ENCODE measurements around the gene COG2. TPM values are rescaled to one million over a fixed set of nuclear protein-coding genes. Genes with fewer than 3 reads are reported as not detected.

The COG2 gene
- total and polyA plus RNA-seq, 2 of the 13 experiments (the other 11 are each of a cell fraction or from before 2014, with no cell fraction given), result 16.8 to 36.3 TPM

DNA sequence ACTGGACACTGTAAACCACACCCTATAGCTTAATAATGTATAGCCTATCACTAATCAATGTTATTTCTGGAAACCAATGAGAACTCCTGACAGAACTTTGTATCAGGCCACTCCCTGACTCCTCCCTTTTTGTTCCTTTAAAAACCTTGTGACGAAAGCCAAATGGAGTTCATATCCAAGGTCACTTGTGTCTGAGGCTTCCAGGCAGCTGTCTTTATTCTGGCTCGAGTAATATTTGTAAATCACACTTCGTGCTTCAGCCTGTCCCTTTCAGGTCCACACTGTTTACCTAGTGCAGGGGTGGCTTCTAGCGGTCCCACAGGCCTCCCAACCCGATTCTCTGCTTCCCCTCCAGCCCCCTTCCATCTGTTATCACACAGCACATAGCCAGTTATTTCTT lies 88.7 kb downstream of the COG2 start (continued):
- TF ChIP-seq SOX6 (IDR thresholded peaks at IDR 0.05) (no peak), SOX6 (CRISPR knock-in tag; IDR thresholded peaks at IDR 0.05) (peak; percentile 63), ZNF672 (CRISPR knock-in tag; IDR thresholded peaks at IDR 0.05) (no peak), DNMT1 (CRISPR knock-in tag; IDR thresholded peaks at IDR 0.05) (no peak), AKAP8 (CRISPR knock-in tag; IDR thresholded peaks at IDR 0.05) (no peak), TBX2 (CRISPR knock-in tag; IDR thresholded peaks at IDR 0.05; ENCODE audit: borderline replicate concordance) (peak; percentile 47), ZEB1 (IDR thresholded peaks at IDR 0.05; ENCODE audit: insufficient replicate concordance, low read depth) (no peak), FOXA3 (CRISPR knock-in tag; IDR thresholded peaks at IDR 0.05) (peak; percentile 64), ZMYM2 (CRISPR knock-in tag; IDR thresholded peaks at IDR 0.05) (no peak), ZNF75D (CRISPR knock-in tag; IDR thresholded peaks at IDR 0.05; ENCODE audit: borderline replicate concordance) (no peak), PAF1 (CRISPR knock-in tag; IDR thresholded peaks at IDR 0.05) (no peak), EP300 (IDR thresholded peaks at IDR 0.05; ENCODE audit: low read depth in 2 of 2, low read length in 2 of 2) (peak in 1 of 2 experiments; percentile 62; a peak in 2 of 4 replicates), EP300 (CRISPR knock-in tag; IDR thresholded peaks at IDR 0.05; ENCODE audit: borderline replicate concordance) (no peak), KDM5A (IDR thresholded peaks at IDR 0.05; ENCODE audit: borderline replicate concordance, low read length) (no peak), CEBPG (CRISPR knock-in tag; IDR thresholded peaks at IDR 0.05) (0 out of 2 replicates have a peak, but pooled peaks have one; percentile 11), EHMT2 (IDR thresholded peaks at IDR 0.05; ENCODE audit: borderline replicate concordance, low read depth, low read length) (no peak), TSC22D2 (CRISPR knock-in tag; IDR thresholded peaks at IDR 0.05; ENCODE audit: borderline replicate concordance) (no peak), TP53 (CRISPR knock-in tag; conservative IDR thresholded peaks at IDR 0.05) (no peak), SUZ12 (IDR thresholded peaks at IDR 0.05; ENCODE audit: low read depth, low read length) (no peak), ZNF780A (CRISPR knock-in tag; IDR thresholded peaks at IDR 0.05) (no peak), ZNF101 (CRISPR knock-in tag; IDR thresholded peaks at IDR 0.05; ENCODE audit: borderline replicate concordance, low read depth) (no peak), FOXJ3 (CRISPR knock-in tag; IDR thresholded peaks at IDR 0.05; ENCODE audit: borderline replicate concordance) (0 out of 2 replicates have a peak, but pooled peaks have one; percentile 28)
- TF ChIP-seq, protein P1, sequence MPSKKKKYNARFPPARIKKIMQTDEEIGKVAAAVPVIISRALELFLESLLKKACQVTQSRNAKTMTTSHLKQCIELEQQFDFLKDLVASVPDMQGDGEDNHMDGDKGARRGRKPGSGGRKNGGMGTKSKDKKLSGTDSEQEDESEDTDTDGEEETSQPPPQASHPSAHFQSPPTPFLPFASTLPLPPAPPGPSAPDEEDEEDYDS (CRISPR knock-in tag; IDR thresholded peaks at IDR 0.05), result peak; percentile 80
- TF ChIP-seq, protein P2, sequence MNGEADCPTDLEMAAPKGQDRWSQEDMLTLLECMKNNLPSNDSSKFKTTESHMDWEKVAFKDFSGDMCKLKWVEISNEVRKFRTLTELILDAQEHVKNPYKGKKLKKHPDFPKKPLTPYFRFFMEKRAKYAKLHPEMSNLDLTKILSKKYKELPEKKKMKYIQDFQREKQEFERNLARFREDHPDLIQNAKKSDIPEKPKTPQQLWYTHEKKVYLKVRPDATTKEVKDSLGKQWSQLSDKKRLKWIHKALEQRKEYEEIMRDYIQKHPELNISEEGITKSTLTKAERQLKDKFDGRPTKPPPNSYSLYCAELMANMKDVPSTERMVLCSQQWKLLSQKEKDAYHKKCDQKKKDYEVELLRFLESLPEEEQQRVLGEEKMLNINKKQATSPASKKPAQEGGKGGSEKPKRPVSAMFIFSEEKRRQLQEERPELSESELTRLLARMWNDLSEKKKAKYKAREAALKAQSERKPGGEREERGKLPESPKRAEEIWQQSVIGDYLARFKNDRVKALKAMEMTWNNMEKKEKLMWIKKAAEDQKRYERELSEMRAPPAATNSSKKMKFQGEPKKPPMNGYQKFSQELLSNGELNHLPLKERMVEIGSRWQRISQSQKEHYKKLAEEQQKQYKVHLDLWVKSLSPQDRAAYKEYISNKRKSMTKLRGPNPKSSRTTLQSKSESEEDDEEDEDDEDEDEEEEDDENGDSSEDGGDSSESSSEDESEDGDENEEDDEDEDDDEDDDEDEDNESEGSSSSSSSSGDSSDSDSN (CRISPR knock-in tag; IDR thresholded peaks at IDR 0.05), result no peak
- TF ChIP-seq, protein P3, sequence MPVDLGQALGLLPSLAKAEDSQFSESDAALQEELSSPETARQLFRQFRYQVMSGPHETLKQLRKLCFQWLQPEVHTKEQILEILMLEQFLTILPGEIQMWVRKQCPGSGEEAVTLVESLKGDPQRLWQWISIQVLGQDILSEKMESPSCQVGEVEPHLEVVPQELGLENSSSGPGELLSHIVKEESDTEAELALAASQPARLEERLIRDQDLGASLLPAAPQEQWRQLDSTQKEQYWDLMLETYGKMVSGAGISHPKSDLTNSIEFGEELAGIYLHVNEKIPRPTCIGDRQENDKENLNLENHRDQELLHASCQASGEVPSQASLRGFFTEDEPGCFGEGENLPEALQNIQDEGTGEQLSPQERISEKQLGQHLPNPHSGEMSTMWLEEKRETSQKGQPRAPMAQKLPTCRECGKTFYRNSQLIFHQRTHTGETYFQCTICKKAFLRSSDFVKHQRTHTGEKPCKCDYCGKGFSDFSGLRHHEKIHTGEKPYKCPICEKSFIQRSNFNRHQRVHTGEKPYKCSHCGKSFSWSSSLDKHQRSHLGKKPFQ (CRISPR knock-in tag; IDR thresholded peaks at IDR 0.05; ENCODE audit: insufficient replicate concordance), result no peak
- TF ChIP-seq, protein P4, sequence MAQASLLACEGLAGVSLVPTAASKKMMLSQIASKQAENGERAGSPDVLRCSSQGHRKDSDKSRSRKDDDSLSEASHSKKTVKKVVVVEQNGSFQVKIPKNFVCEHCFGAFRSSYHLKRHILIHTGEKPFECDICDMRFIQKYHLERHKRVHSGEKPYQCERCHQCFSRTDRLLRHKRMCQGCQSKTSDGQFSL (CRISPR knock-in tag; IDR thresholded peaks at IDR 0.05), result no peak
- TF ChIP-seq, protein P5, sequence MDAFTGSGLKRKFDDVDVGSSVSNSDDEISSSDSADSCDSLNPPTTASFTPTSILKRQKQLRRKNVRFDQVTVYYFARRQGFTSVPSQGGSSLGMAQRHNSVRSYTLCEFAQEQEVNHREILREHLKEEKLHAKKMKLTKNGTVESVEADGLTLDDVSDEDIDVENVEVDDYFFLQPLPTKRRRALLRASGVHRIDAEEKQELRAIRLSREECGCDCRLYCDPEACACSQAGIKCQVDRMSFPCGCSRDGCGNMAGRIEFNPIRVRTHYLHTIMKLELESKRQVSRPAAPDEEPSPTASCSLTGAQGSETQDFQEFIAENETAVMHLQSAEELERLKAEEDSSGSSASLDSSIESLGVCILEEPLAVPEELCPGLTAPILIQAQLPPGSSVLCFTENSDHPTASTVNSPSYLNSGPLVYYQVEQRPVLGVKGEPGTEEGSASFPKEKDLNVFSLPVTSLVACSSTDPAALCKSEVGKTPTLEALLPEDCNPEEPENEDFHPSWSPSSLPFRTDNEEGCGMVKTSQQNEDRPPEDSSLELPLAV (CRISPR knock-in tag; conservative IDR thresholded peaks at IDR 0.05; ENCODE audit: low read depth), result no peak
